ENCODE results near the gene DEPDC4.

DNA sequence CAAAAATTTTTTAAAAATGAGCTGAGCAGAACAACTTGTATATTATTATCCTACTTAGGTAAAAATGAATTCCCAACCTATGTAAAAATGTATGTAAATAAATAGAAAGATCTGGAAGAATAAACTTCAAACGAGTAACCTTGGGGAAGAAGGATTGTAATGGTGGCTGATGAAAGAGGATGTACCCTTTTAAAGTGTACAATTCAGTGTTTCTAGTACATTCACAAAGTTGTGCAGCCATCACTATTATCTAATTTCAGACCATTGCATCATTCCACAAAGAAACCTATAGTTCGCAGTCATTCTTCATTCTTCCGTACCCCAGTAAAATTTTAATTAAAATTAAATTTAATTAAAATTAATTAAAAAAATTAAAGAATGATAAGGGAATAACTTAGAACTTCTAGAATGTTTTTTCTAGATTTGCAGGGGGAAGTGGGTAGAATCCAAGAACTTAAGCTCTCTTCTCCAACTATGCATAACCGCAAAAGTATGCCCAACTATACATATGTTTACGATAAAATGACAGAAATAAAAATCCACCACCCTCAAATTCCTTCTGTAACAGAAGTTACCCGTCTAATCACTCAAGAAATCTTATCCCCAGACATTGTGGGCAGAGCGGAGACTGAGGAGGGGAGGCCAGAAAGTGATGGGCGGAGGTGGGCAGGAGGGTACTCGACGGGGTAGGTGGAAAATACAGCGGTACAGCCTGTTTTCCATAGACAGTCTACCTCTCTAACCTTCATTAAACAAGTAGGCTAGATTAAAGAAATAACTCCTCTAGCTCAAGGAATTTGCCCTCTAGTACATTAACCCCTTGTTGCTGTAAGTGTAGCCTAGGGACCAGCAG lies 921 bp downstream of the DEPDC4 start:
- TF ChIP-seq EZH2phosphoT487 (IDR thresholded peaks at IDR 0.05; ENCODE audit: low read length) (no peak), EZH2 (optimal IDR thresholded peaks at IDR 0.05; ENCODE audit: low read depth, low read length) (no peak)
- TF ChIP-seq, protein P1, sequence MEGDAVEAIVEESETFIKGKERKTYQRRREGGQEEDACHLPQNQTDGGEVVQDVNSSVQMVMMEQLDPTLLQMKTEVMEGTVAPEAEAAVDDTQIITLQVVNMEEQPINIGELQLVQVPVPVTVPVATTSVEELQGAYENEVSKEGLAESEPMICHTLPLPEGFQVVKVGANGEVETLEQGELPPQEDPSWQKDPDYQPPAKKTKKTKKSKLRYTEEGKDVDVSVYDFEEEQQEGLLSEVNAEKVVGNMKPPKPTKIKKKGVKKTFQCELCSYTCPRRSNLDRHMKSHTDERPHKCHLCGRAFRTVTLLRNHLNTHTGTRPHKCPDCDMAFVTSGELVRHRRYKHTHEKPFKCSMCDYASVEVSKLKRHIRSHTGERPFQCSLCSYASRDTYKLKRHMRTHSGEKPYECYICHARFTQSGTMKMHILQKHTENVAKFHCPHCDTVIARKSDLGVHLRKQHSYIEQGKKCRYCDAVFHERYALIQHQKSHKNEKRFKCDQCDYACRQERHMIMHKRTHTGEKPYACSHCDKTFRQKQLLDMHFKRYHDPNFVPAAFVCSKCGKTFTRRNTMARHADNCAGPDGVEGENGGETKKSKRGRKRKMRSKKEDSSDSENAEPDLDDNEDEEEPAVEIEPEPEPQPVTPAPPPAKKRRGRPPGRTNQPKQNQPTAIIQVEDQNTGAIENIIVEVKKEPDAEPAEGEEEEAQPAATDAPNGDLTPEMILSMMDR (IDR thresholded peaks at IDR 0.05; ENCODE audit: low read length): no peak

All from MM.1S (cell line).